Endothelial cell of umbilical vein (primary cell): Measurements from ENCODE around the gene DPYD. TPM values are rescaled to one million over a fixed set of nuclear protein-coding genes. Genes with fewer than 3 reads are reported as not detected.

Experiments used
- BruUV-seq: library from RNA; stranded (reverse); fragments of 400-500 nt; replicated peaks from 2 replicates; lab custom pipeline; 2021; lab: Mats Ljungman, UMichigan
- CTCF ChIA-PET: fragments of 300-600, 350-600 bp; sonication (Branson Sonifier 250); formaldehyde crosslinking; loops from one replicate; lab custom pipeline; 2021; ENCODE audit warnings: antibody characterized with exemption, inconsistent platforms; lab: Charles Lee
- POLR2A ChIA-PET: fragments of 300-600, 350-600 bp; sonication (Branson Sonifier 250); formaldehyde crosslinking; loops from one replicate; lab custom pipeline; 2021; ENCODE audit warnings: antibody characterized with exemption, inconsistent platforms; lab: Charles Lee
- DNase-seq: peaks from one replicate; pipeline ENCODE4 v3.0.0-alpha.2; 2011; ENCODE audit warnings: low read depth, low spot score
- FAIRE-seq: peaks from 2 replicates; lab custom pipeline; 2011; peaks lifted over from hg19 to GRCh38; lab: Jason Lieb, UNC
- H2AFZ ChIP-seq: 2 replicates; pipeline ENCODE4 v1.6.0; 2012; ENCODE audit warnings: low read depth, low read length, control low read depth, inconsistent platforms
- H3K27ac ChIP-seq: 2 replicates; pipeline ENCODE4 v1.5.1; 2011; ENCODE audit warnings: low read depth, mild to moderate bottlenecking, control low read depth, low read length, moderate library complexity; ENCODE audit not compliant: insufficient read depth
- H3K27me3 ChIP-seq, 2 experiments: 2 replicates each; pipeline versions ENCODE4 v1.6.0 to v1.6.1; 2011; ENCODE audit warnings: low read length in 2 of 2, mixed read lengths in 1 of 2; ENCODE audit not compliant: control insufficient read depth in 2 of 2, insufficient read depth in 2 of 2
- H3K36me3 ChIP-seq, 2 experiments: 2 replicates in 1 of 2; 3 replicates in 1 of 2; pipeline ENCODE4 v1.5.1; 2011; ENCODE audit warnings: low read length in 2 of 2, mild to moderate bottlenecking in 1 of 2, moderate library complexity in 1 of 2; ENCODE audit not compliant: control insufficient read depth in 2 of 2, insufficient read depth in 2 of 2; ENCODE audit errors: extremely low read depth in 1 of 2
- H3K4me1 ChIP-seq: 3 replicates; pipeline ENCODE4 v1.5.1; 2011; ENCODE audit warnings: mild to moderate bottlenecking, low read length; ENCODE audit not compliant: control insufficient read depth, insufficient read depth; ENCODE audit errors: extremely low read depth
- H3K4me2 ChIP-seq: 2 replicates; pipeline ENCODE4 v1.6.1; 2011; ENCODE audit warnings: low read length, control low read depth, mixed read lengths; ENCODE audit not compliant: insufficient read depth
- H3K4me3 ChIP-seq, 3 experiments: fragments of 200-600 bp in 1 of 3; sonication (generic), shearing (Covaris generic) in 1 of 3; replicated peaks in 1 of 3; 2 replicates each; pipeline ENCODE4 v1.5.1; 2011 to 2016; ENCODE audit warnings: control low read depth in 3 of 3, low read length in 3 of 3, mild to moderate bottlenecking in 2 of 3, inconsistent platforms in 1 of 3, low read depth in 1 of 3, moderate library complexity in 1 of 3; ENCODE audit not compliant: insufficient read depth in 1 of 3
- H3K79me2 ChIP-seq: 2 replicates; pipeline ENCODE4 v1.6.0; 2012; ENCODE audit warnings: low read length, inconsistent platforms; ENCODE audit not compliant: control insufficient read depth, insufficient read depth
- H3K9ac ChIP-seq: replicated peaks from 2 replicates; pipeline ENCODE3; 2011; ENCODE audit warnings: low read length, control low read depth; ENCODE audit not compliant: insufficient read depth; ENCODE audit errors: extremely low read depth
- H3K9me1 ChIP-seq: replicated peaks from 3 replicates; pipeline ENCODE4 v1.6.0; 2011; ENCODE audit warnings: mild to moderate bottlenecking, low read length; ENCODE audit not compliant: control insufficient read depth, insufficient read depth; ENCODE audit errors: extremely low read depth
- H3K9me3 ChIP-seq: replicated peaks from 2 replicates; pipeline ENCODE4 v1.5.1; 2012; ENCODE audit warnings: low read length, inconsistent platforms; ENCODE audit not compliant: control insufficient read depth, insufficient read depth
- H4K20me1 ChIP-seq: replicated peaks from 2 replicates; pipeline ENCODE3; 2011; ENCODE audit warnings: mild to moderate bottlenecking, low read length; ENCODE audit not compliant: control insufficient read depth, insufficient read depth; ENCODE audit errors: extremely low read depth
- EZH2 ChIP-seq: IDR thresholded peaks from 2 replicates; pipeline ENCODE4 v1.6.1; 2012; ENCODE audit warnings: borderline replicate concordance, low read depth, mild to moderate bottlenecking, moderate library complexity, low read length, inconsistent platforms; ENCODE audit not compliant: severe bottlenecking
- FOS ChIP-seq: IDR thresholded peaks from 2 replicates; pipeline ENCODE4 v1.6.1; 2011; ENCODE audit warnings: mild to moderate bottlenecking, low read length, moderate library complexity, borderline replicate concordance; ENCODE audit not compliant: insufficient read depth
- GATA2 ChIP-seq: IDR thresholded peaks from 2 replicates; pipeline ENCODE4 v1.7.0; 2011; ENCODE audit warnings: low read depth, mild to moderate bottlenecking, moderate library complexity, mixed read lengths, low read length; ENCODE audit not compliant: insufficient read length, insufficient read depth
- JUN ChIP-seq: IDR thresholded peaks from 2 replicates; pipeline ENCODE4 v1.6.1; 2011; ENCODE audit warnings: borderline replicate concordance, low read depth; ENCODE audit not compliant: insufficient read length, insufficient read depth
- MYC ChIP-seq: IDR thresholded peaks from one replicate; pipeline ENCODE4 v1.6.1; 2011; ENCODE audit warnings: mild to moderate bottlenecking, low read depth, low read length
- POLR2A ChIP-seq: IDR thresholded peaks from 2 replicates; pipeline ENCODE4 v1.6.1; 2012; ENCODE audit warnings: low read depth, mild to moderate bottlenecking, control low read depth, low read length
- POLR2AphosphoS5 ChIP-seq: IDR thresholded peaks from 2 replicates; pipeline ENCODE4 v1.6.1; 2012; ENCODE audit warnings: low read depth, mild to moderate bottlenecking, control low read depth, low read length, moderate library complexity; ENCODE audit not compliant: insufficient read depth
- dilution Hi-C: fragments of 300-500 bp; cut with MboI; formaldehyde crosslinking; loops from one replicate; pipeline ENCODE4 v1.15.0; 2019; ENCODE audit warnings: low sequenced_read_pairs; ENCODE audit not compliant: extremely low pct_ligation_motif_present
- intact Hi-C: fragments of 100-400 bp; cut with micrococcal nuclease; formaldehyde crosslinking; loops from one replicate; pipeline ENCODE4 v1.10.0; 2022
- polyA plus RNA-seq, 4 experiments: library from polyadenylated mRNA; depleted of rRNA in 3 of 4; stranded (reverse) in 3 of 4; unstranded in 1 of 4; fragments of >200 nt; gene quantifications; 2 replicates each; pipeline versions ENCODE4 v1.2.1 to v1.2.3, GENCODE V29; 2011 to 2012; ENCODE audit warnings: missing spikeins in 1 of 4
- total RNA-seq: library from RNA; stranded (reverse); gene quantifications from 2 replicates; pipeline ENCODE4 v1.2.3, GENCODE V29; 2021
- TF ChIP-seq, protein P1 (sequence below): IDR thresholded peaks from 2 replicates; pipeline ENCODE4 v1.6.1; 2011; ENCODE audit not compliant: insufficient read depth, insufficient read length
- TF ChIP-seq, protein P2 (sequence below), 2 donors: IDR thresholded peaks; 1 replicate in 1 of 2; 2 replicates in 1 of 2; pipeline ENCODE4 v1.5.1; 2011; ENCODE audit warnings: low read length in 2 of 2, mild to moderate bottlenecking in 2 of 2, moderate library complexity in 2 of 2, control low read depth in 1 of 2, inconsistent platforms in 1 of 2, low read depth in 1 of 2; ENCODE audit not compliant: insufficient read depth in 1 of 2; ENCODE audit errors: extremely low read depth in 1 of 2

Gene DPYD
- total and polyA plus RNA-seq, 2 donors (not counting 3 experiments of a cell fraction or from before 2014, with no cell fraction given): 4.6 to 15.1 TPM

DNA sequence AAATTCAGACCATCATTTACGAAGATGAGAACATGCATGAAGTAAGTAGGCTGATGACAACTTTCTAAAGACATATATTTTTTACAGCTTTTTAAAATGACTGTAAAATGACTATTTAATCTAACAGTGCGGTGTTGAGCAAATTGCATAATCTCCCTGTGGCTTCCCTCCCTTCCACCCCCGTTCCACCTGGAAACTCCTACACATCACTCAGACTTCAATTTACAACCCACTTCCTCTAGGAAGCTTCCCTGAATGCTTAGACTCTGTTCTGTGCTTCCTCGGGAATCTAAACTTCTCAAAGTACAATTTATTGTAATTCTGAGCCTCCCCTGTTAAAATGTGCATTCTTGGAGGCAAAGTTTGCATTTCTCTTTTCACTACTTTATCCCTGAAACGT, 354.9 kb downstream of the DPYD start:
- TF ChIP-seq FOS: no peak
- TF ChIP-seq, protein P1, sequence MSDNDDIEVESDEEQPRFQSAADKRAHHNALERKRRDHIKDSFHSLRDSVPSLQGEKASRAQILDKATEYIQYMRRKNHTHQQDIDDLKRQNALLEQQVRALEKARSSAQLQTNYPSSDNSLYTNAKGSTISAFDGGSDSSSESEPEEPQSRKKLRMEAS: no peak
- no peak for TF ChIP-seq MYC
- TF ChIP-seq POLR2AphosphoS5: no peak
- TF ChIP-seq POLR2A: no peak
- TF ChIP-seq, protein P2, sequence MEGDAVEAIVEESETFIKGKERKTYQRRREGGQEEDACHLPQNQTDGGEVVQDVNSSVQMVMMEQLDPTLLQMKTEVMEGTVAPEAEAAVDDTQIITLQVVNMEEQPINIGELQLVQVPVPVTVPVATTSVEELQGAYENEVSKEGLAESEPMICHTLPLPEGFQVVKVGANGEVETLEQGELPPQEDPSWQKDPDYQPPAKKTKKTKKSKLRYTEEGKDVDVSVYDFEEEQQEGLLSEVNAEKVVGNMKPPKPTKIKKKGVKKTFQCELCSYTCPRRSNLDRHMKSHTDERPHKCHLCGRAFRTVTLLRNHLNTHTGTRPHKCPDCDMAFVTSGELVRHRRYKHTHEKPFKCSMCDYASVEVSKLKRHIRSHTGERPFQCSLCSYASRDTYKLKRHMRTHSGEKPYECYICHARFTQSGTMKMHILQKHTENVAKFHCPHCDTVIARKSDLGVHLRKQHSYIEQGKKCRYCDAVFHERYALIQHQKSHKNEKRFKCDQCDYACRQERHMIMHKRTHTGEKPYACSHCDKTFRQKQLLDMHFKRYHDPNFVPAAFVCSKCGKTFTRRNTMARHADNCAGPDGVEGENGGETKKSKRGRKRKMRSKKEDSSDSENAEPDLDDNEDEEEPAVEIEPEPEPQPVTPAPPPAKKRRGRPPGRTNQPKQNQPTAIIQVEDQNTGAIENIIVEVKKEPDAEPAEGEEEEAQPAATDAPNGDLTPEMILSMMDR (IDR thresholded peaks at IDR 0.05; ENCODE audit: extremely low read depth in 1 of 2, insufficient read depth in 1 of 2, low read depth in 1 of 2, low read length in 2 of 2): no peak
- no peak for TF ChIP-seq JUN
- no peak for TF ChIP-seq GATA2
- no peak for TF ChIP-seq EZH2
- no peak for FAIRE-seq
- no peaks in the 10 kb centered on the region for H3K36me3 ChIP-seq
- no peaks in the 10 kb centered on the region for H3K27me3 ChIP-seq
- POLR2A ChIA-PET: no interaction called here
- no peak overlapping the region for H3K27ac ChIP-seq
- no peaks in the 10 kb centered on the region for H3K9me1 ChIP-seq
- intact Hi-C loops (no loop called here), dilution Hi-C loops (no loop called here)
- no peak overlapping the region for H3K4me2 ChIP-seq
- H4K20me1 ChIP-seq: no peaks in the 10 kb centered on the region
- H2AFZ ChIP-seq: no peak overlapping the region
- H3K9ac ChIP-seq: no peak overlapping the region
- no peaks in the 10 kb centered on the region for H3K79me2 ChIP-seq
- no peaks in the 10 kb centered on the region for H3K4me1 ChIP-seq
- no peaks in the 10 kb centered on the region for H3K9me3 ChIP-seq
- H3K4me3 ChIP-seq: no peak overlapping the region
- CTCF ChIA-PET: no interaction called here
- DNase-seq: no peak
- no TSS peak for BruUV-seq
